Measurements from ENCODE around the gene RETREG3. TPM values are rescaled to one million over a fixed set of nuclear protein-coding genes. Genes with fewer than 3 reads are reported as not detected.
A peak's percentile ranks its signal among the peaks of the same experiment; 100 is the strongest.

Gene RETREG3
- total RNA-seq, 6 experiments from 2014 or later = 31.0 to 49.4 (median 43.2) TPM

- peaks cover 0 to 16% (median 2%) of the 10 kb centered on the region in 4 donors for H3K36me3 ChIP-seq
- DNase-seq (peak in 2 of 3 donors; percentile 48 to 62), ATAC-seq (peak; percentile 54 to 70 (median 64))
- intact Hi-C loops (cut with DNase I) = no loop called here
- H3K9me3 ChIP-seq = no peaks in the 10 kb centered on the region
- peak in 1 of 4 donors; percentile 12 for TF ChIP-seq CTCF (IDR thresholded peaks at IDR 0.05)
- no peak for TF ChIP-seq POLR2A (IDR thresholded peaks at IDR 0.05)
- H3K27ac ChIP-seq = peak overlapping the region; percentile 48 to 88 (median 80)
- WGBS (ENCODE audit: insufficient coverage, low coverage, low lambda C conversion rate, missing lambda C conversion rate) = under 1% methylated on average over 22 of the region's 30 CpGs
- no peaks in the 10 kb centered on the region for H3K27me3 ChIP-seq
- H3K4me1 ChIP-seq = peaks cover 0 to 26% (median 6%) of the 10 kb centered on the region in 4 donors
- peak overlapping the region; percentile 78 to 80 (median 80) for H3K4me3 ChIP-seq
Measured at GRCh38 chr17:42608305-42609181, 631 bp downstream of the RETREG3 start.

- intact Hi-C loops (cut with DNase I) = no loop called here
- no peak for TF ChIP-seq POLR2A (IDR thresholded peaks at IDR 0.05)
- no peak for TF ChIP-seq CTCF (IDR thresholded peaks at IDR 0.05)
- peaks cover 0 to 26% (median 6%) of the 10 kb centered on the region in 4 donors for H3K4me1 ChIP-seq
Measured at GRCh38 chr17:42607769-42608168, 1.4 kb downstream of the RETREG3 start.

DNA sequence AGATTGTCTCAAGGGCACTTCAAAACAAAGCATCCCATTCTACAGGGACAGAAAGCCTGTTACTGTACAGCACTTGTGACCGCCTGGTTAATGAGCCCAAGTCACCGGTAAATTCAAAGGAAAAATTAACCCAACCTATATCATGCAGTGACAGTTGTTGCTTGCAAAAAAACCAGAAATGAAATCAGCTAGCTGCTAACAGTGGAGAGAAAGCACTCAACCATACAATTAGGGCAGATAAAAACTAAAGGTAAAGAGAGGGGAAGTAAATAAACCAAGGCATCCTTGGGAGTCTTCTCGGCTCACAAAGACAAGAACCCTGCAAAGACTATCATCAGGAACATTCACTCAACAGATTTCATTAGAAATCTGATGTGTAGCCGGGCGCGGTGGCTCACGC lies 5.9 kb downstream of the RETREG3 start:
- H3K27ac ChIP-seq = no peak overlapping the region
- H3K27me3 ChIP-seq = no peaks in the 10 kb centered on the region
- H3K36me3 ChIP-seq = no peaks in the 10 kb centered on the region
- H3K4me1 ChIP-seq = peaks cover 0 to 22% (median 6%) of the 10 kb centered on the region in 4 donors
- no peak for DNase-seq
- TF ChIP-seq CTCF (IDR thresholded peaks at IDR 0.05) (no peak), POLR2A (IDR thresholded peaks at IDR 0.05) (no peak)
- intact Hi-C loops (cut with DNase I) = no loop called here
- 90% methylated on average over 7 of the region's 7 CpGs for WGBS (ENCODE audit: insufficient coverage, low coverage, low lambda C conversion rate, missing lambda C conversion rate)
- no peaks in the 10 kb centered on the region for H3K9me3 ChIP-seq
- ATAC-seq = no peak
- no peak overlapping the region for H3K4me3 ChIP-seq

More at GRCh38 chr17:42607769-42608168, 1.4 kb downstream of the RETREG3 start:
- ATAC-seq (no peak), DNase-seq (no peak)
- WGBS (ENCODE audit: insufficient coverage, low coverage, low lambda C conversion rate, missing lambda C conversion rate) = 9% methylated on average over 3 of the region's 3 CpGs
- no peaks in the 10 kb centered on the region for H3K9me3 ChIP-seq
- H3K27ac ChIP-seq = peak overlapping the region in 1 of 3 donors; percentile 80
- H3K36me3 ChIP-seq = peaks cover 0 to 9% (median 0%) of the 10 kb centered on the region in 4 donors
- no peaks in the 10 kb centered on the region for H3K27me3 ChIP-seq
- H3K4me3 ChIP-seq = peak overlapping the region; percentile 78 to 80 (median 80)

DNA sequence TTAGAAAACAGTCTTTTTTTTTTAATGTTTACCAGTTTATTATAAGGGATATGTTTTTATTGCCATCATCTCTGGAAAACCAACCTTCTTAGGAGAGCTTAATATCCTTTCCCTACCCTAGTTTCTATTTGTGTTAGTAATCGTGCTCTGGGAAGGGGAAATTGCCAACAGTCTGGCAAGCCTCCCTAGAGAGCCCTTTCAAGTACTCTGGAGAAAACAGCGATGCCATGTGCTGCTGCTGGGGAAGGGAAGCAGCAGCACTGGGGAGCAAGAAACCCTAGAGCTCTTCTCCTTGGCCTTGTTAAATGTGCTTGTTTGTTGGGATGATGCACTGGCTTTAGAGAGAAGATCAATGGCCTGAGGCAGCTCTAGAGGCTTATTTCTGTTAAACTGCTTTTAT lies 10.3 kb downstream of the RETREG3 start:
- no peak overlapping the region for H3K27ac ChIP-seq
- DNase-seq (no peak), ATAC-seq (no peak)
- no peak overlapping the region for H3K4me3 ChIP-seq
- intact Hi-C loops (cut with DNase I) = no loop called here
- WGBS (ENCODE audit: insufficient coverage, low coverage, low lambda C conversion rate, missing lambda C conversion rate) = 33% methylated on average over 2 of the region's 2 CpGs
- H3K9me3 ChIP-seq = no peaks in the 10 kb centered on the region
- TF ChIP-seq POLR2A (IDR thresholded peaks at IDR 0.05) = no peak
- TF ChIP-seq CTCF (IDR thresholded peaks at IDR 0.05) = no peak
- no peaks in the 10 kb centered on the region for H3K36me3 ChIP-seq
- H3K4me1 ChIP-seq = no peaks in the 10 kb centered on the region
- H3K27me3 ChIP-seq = no peaks in the 10 kb centered on the region

Measured in right lobe of liver (tissue), 6 donors.